ENCODE data around the gene IGF1R. TPM values are rescaled to one million over a fixed set of nuclear protein-coding genes. Genes with fewer than 3 reads are reported as not detected.
A peak's percentile ranks its signal among the peaks of the same experiment; 100 is the strongest.

The IGF1R gene
- total RNA-seq, 1 experiment from 2014 or later: 8.8 TPM

DNA sequence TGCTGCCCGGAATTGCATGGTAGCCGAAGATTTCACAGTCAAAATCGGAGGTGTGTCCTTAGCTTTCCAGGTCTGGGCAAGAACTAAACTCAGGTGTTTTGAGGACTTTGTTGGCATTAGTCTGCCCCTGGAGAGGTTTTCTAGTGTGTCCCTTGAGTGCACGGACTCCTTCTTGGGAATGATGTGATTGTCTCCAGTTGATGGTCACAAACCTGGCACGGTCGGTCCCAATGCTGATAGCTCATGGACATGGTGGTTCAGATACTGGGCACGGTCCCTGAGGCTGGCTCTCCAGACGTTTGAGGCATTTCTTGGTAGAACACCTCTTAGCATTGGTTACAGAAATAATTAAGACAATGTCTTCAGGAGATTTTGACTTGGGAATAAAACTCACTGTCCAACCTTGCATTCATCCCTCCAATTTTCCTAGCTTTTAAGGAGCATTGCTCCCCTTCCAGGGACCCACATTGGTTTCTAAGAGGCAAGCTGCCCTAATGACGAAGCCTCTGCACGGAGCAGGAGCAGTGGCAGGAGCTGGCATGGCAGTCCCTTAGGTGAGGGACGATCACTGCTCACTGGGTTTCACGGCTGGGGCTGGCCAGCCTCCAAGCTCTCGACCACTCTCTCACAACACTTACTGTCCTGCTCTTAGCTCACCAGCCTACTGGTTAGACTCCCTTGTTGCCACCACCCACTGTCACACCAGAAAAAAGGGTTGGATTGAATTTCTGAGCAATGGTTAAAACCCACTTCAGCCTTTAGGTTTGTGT, 291.2 kb downstream of the IGF1R start:
- no peak for DNase-seq (ENCODE audit: low read depth)

DNA sequence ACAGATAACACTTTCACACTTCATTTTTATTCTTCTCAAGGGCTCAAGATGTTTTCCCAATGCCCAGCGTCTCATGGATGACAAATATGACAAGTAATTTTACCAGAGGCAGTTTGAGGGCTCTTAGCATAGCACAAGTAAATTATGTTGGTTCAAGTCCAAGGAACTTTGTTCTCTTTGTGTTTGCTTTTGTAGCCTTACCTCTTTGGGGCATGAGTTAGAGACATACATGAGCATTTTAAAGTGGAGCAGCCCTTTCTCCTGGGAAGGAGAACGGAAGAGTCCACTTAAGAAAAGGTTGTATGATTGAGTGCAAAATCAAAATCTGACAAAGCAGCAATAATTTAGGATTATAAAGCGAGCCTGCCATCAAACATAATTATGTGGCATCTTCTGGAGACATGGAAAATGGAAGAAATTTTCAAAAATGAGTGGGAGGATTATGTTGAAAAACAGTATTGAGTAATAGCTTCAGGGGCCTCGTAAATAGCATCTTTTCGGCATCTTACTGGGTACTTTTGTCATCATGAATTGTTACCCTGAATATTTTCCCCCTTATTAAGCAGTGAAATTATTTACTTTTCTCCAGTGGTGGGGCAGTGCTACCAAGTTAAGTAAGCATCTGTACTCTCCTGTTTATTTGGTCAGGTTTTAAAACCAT, 293.4 kb downstream of the IGF1R start:
- DNase-seq (ENCODE audit: low read depth): no peak

DNA sequence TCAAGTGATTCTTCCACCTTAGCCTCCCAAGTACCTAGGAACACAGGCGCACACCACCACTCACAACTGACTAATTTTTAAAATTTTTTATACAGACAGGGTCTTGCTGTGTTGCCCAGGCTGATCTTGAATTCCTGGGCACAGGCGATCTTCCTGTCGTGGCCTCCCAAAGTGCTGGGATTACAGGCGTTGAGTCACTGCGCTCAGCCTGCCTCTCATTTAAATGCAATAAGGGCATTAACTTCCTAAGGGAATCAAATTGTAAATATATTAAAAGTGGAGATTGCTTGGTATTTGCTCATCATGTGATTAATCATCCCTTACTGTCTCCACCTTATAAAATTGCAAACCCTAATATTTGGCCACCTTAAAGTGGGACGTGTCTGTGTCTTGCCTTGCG, 294.1 kb downstream of the IGF1R start:
- no peak for DNase-seq (ENCODE audit: low read depth)

DNA sequence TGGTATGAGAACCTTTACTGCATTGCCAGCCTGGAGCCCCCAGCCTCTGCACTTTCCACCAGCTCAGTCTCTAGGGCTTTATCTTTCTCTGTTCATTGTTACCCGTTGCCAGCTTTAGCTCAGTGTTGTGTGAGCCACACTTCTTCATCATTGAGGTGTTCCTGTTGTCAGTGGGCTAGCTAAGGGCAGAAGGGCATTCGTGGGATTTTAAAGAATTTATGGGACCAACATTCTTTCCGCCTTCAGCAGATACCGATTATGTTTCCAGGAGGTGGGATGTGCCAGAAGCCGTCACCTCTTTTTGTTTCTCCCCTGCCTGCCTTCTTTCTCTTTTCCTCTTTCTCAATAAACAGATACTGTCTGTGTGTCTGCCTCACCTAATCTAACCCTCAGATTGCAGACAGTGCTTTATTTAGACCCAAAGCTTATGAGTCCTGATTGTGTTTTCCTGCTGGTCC, 294.7 kb downstream of the IGF1R start:
- no peak for DNase-seq (ENCODE audit: low read depth)

DNA sequence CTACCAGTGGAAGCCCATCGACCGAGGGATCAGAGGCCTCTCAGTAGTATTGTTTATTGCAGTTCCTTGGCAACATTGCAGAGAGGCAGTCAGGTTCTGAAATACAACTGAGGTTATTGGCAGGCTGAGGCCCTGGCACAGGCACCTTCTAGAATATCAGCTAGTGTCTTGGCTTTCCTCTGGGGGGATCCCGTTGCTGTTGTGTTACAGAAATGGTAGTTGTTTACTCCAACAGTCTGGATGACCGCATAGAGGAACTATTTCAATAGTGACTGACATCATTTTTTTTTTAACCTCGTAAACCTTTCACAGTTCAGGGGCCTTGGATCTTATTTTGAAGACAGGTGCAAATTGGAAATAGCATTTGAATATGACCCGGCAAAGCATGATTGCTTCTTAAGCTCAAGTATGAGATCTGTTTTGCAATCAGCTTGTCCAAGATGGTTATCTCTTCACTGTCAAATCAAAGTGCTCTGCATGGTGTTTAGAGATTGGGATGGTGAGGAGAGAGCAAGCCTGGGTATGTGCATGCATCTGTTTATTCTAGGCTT, 295.3 kb downstream of the IGF1R start:
- DNase-seq (ENCODE audit: low read depth): peak; percentile 31

DNA sequence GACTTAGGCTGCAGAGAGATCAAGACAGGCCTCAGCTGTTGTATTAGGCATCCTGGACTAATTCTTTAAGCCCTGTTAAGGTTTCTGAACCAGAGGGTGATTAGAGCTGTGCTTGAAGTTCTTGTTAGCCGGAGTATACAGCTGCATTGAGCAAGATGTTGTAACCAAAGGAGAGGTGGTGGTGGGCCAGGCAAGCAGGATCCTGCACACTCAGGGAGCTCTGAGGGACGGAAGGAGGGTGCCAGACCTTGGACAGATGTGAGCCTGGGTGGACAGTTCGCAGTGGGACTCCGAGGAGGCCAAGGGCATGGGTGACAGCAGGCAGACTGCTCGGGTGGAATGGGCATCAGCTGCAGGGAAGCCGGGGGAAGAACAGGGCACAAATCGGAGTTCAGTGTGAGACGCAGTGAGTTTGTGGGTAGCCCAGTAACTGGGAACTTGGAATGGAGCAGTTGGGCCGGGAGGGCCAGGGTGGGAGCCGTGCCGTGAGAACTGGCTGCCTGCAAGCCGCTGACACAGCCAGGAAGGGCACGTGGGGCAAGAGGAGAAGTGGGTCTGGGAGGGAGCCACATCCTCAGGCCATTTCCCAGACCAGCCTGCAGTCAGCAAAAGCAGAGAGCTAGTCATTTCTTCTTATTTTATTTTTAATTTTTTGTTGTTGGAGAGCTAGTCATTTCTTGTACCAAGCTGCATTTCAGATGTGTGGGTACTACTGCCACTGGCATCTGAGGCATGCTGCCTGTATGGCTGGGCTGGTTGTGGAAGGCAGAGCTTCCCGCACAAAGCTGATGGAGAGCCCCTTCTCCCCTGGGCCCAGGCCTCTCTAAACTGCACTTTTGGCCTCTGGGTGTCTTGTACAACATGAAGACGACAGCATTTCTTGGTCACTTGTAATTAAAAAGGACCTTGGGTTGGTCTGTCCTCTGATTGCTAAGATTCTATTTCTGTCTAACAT, 298.2 kb downstream of the IGF1R start:
- no peak for DNase-seq (ENCODE audit: low read depth)

DNA sequence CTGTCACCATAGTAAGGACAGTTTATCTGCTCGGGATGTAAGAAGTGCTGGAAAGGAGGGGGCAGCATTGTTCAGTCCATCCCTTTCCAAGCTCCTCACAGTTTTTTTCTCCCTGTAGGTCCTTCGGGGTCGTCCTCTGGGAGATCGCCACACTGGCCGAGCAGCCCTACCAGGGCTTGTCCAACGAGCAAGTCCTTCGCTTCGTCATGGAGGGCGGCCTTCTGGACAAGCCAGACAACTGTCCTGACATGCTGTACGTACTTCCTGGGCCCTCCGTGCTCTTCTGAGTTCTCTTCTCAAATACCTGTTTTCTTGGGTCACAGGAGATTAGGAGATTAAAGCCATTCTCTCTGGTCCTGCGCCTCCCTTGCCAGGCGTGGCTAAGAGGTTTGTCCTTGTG, 300.1 kb downstream of the IGF1R start:
- no peak for DNase-seq (ENCODE audit: low read depth)

DNA sequence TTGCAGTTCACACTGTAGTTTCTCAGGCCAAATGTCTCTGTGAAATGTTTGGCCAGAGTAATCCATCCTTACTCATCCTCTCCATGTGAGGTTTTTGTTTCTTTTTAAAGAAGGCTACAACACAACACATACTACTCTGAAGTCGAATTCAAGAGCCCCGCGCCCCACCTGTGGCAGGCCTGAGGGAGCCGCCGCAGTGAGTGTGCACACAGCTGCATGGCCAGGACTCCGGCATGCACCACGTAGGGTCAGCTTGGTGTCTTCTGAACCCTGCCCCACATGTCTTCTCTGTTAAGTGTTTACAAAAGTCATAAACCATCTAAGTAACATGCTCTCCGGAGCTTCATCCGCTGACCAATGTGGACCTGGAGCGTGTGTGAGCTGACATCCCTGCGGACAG, 300.6 kb downstream of the IGF1R start:
- DNase-seq (ENCODE audit: low read depth): no peak

DNA sequence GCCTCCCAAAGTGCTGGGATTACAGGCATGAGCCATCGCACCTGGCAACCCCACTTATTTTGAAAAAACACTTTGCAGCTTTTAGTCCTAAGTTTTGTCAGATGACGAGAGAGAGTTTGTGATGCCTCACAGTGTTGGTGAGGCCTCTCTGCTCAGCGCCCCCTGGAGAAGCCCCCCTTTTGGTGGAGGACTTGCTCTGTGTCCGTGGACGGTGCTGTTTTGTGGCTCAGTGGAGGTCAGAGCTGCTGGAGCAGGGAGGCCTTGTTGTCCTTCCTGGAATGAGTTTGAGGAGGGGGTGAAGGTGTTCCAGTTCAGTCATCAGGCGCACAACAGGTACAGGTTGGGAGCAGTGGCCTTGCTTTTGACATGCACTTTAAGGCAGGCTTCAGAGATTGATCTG, 301.3 kb downstream of the IGF1R start:
- DNase-seq (ENCODE audit: low read depth): no peak

DNA sequence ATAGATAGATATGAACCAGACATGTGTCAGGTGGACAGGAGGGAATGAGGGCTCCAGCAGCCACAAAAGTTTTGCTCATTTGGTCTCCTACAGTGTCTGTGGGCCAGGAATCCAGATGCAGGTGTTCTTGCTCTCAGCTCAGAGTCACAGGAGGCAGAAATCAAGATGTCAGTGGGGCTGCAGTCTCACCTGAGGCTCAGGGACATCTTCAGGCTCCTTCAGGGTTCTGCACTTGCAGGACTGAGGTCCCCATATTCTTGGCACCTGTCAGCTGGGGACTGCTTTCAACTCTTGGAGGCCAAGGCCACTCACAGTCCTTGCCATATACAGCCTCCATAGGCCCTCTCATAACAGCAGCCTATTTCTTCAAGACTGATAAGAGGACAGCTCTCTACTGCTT, 301.9 kb downstream of the IGF1R start:
- no peak for DNase-seq (ENCODE audit: low read depth)

DNA sequence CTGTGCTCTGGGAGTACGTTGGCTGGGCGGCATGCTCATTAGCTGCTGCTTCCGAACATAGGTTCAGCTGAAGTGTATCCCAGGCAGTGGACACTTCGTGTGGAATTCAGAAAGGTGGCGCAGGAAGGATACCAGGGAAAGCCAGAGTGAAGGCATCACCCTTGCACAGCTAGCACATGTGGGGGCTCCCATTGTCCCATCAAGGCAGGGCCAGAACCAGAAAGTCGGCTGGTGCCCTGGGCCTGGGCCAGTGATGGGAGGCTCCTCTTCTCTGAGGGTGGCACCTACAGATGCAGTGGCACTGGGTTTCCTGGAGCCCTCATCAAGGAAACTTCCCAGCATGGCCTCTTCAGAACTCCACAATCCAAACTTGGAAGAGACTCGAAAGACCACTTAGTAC, 302.7 kb downstream of the IGF1R start:
- no peak for DNase-seq (ENCODE audit: low read depth)

DNA sequence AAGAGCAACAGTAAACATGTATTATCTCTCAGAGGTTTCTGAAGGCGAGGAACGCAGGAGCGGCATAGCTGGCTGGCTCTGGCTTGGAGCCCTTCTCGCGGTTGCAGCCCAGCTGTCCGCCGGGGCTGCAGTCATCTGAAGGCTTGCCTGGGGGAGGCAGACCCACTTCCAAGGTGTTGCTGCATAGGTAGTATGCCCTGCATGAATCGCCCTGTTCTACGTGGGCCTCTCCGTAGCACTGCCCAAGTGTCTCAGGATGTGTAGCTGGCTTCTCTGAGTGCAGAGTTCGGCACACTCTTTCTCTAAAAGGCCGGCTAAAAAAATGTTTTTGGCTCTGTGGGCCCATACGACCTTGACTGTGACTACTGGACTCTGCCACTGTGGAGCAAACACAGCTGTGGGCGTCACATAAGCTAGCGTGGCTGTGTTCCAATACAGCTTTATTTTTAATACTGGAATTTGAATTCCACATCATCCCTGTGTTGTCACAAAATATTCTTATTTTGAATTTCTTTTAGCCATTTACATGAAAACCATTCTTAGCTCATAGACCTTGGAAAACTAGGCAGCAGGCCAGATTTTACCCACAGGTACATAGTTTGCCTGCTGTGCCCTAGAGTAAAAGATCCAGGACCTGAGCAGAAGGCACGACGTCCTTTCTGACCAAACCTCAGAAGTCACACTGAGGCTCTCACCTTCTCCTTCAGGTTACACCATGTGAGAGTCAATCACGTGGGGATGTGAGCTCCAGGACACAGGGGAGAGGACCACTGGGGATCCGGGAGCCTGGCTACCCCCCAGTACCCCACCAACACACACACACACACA, 303.4 kb downstream of the IGF1R start:
- DNase-seq (ENCODE audit: low read depth): no peak

DNA sequence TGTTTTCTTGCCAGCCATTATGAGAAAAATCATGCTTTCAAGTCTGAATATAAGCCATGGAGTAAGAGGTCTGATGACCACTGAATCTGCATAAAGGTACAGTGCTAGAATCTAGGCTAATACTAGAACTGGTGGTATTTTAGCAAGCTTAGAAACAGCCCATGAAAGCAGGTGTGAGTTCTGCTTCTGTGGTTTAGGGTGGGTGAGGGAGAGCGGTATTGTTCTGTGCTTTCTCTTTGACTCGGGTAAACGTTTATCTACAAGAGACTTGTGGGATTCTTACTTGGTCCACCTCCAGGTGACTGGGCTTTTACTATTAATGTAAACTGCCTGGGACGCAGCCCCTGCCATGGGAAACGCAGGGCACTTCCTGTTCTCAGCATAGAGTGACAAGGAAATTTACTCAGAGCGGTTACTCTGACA, 304.1 kb downstream of the IGF1R start:
- no peak for DNase-seq (ENCODE audit: low read depth)

DNA sequence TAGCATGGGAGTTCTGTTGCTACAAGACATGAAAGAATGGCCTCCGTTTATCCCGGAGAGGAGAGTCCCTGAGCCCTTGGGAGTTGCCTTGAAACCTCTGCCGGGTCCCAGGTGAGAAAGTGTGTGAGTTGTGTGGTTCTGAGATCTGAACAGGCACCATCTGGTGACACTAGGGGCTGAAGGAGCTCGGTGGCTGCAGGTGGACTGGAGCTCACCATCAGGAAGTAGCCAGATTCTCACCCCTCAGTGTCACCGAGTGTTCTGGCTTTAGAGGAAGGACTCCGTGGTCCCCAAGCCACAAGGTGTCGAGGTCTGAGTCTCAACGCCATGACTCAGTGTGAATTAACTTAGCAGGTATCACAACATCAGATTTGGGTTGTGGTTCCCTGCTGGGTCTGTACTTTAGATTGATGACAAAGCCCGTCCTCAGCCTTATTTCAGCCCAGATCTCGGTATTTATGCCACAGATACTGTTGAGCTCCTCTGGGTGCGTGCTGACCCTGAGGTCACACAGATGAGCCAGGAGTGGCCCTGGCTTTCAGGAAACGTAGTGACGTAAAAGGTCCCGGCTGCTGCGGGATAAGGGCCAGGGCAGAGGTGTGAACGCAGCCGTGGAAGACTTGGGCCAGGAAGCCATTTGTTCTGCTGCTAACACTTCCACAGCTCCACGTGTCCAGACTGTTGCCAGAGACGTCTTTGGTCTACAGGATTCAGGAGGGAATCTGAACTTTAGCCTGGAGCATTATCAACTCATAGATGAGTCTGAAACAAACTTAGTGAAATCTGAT, 304.9 kb downstream of the IGF1R start:
- no peak for DNase-seq (ENCODE audit: low read depth)

DNA sequence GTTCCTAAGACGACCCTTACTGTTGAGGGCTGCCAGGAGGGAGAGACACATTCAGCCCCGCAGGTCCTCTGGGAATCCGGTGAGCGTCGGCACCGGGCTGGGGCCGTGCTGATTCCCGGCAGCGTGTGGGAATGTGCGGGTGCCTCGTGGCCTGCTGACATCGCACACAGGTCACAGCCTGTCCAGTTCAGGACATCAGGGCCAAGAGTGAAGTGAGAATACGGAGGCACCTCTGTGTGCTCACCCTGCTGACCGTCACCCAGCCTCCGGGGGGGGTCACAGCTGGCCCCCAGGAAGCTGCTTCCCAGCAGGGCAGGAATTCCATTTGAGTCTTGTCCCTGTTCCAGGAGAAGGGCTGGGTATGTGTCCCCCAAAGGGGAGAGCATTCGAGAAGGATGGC, 305.6 kb downstream of the IGF1R start:
- DNase-seq (ENCODE audit: low read depth): no peak

DNA sequence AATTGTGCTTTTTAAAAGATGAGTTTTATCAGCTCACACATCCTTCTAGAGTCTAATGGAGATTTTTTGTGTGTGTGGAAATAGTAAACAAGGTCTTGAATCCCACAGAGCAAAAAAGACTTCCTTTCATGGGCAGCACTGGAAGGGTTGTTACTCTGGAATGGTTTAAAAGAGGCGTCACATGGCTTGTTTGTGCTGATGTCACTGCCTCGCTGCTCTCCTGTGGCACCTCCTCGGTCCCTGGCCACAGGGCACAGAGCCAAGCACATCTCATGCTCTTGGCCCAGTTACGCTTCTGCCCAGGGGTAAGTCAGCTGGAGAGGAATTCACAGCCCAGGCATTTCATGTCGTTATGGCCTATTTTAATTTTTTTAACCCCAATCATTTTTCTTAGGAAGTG, 306.1 kb downstream of the IGF1R start:
- DNase-seq (ENCODE audit: low read depth): peak; percentile 73

DNA sequence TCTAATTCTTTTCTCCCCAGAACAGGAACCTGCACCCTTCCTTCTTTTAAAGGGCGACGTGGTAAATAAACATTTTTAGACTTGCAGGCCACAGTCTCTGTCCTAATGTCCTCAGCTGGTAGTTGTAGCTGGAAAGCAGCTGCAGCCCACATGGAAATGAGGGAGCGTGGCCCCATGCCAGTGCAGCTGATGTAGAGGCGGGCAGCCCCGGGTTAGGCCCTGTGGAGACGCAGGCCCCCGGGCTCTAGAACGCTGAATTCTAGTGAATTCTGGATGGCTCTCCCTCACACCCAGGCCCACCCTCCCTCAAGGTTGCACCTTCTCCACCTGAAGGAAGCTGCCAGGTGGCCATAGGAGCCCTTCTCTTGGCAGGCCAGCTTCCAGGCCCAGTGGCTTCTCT, 307.0 kb downstream of the IGF1R start:
- no peak for DNase-seq (ENCODE audit: low read depth)

DNA sequence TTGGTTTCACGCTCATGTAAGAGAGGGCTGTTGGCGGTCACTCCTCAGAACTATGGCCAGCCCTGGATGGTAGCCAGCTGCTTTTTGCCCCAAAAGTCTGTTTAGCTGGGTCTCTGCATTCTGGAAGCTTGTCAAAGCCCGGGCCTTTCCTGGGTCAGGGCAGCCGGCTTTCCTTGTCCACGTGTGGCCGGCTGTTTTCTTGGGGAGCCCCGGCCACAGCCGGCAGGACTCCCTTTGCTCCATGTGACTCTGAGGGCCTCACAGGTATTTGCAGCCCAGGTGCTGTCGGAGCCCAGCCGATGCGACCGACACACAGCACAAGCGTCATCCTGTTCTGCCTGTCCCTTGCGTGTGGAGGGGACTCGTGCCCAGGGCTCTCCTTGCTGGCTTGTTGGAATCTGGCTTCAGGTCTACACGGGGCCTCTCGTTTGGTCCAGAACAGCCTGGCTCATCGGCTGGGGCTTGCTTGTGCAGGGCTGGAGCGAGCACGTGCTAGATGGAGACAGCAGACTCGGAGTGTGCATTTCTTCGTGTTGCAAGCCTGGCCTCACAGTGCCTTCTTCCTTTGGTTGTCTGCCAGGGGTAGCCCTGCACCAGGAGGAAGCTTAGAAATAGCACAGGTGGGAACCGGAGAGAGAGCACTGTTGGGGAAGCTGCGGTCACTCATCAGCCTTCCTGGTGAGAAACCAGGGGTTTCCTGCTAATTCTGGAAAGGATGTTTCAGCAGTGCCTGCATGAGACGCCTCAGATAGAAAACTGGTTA, 307.8 kb downstream of the IGF1R start:
- no peak for DNase-seq (ENCODE audit: low read depth)

DNA sequence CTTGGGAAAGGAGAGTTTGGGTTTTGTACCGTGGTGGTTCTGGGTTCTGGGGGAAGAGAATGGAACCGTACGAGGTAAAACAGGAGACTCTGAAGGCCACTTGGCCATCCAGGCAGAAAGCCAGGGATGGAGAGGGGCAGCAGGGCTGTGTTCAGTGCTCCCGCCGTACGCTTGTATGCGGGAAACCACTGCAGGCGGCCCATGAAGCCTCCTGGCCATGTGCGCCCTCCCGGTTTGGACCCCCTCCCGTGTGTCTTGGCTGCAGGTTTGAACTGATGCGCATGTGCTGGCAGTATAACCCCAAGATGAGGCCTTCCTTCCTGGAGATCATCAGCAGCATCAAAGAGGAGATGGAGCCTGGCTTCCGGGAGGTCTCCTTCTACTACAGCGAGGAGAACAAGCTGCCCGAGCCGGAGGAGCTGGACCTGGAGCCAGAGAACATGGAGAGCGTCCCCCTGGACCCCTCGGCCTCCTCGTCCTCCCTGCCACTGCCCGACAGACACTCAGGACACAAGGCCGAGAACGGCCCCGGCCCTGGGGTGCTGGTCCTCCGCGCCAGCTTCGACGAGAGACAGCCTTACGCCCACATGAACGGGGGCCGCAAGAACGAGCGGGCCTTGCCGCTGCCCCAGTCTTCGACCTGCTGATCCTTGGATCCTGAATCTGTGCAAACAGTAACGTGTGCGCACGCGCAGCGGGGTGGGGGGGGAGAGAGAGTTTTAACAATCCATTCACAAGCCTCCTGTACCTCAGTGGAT, 308.6 kb downstream of the IGF1R start:
- no peak for DNase-seq (ENCODE audit: low read depth)

All from LHCN-M2 (cell line).